Karpas-422 (cell line): ENCODE measurements around the gene CNTN1. TPM values are rescaled to one million over a fixed set of nuclear protein-coding genes. Genes with fewer than 3 reads are reported as not detected.
"Not testable (repeated sequence)": the region's sequence is repeated elsewhere in the genome, so short reads cannot be mapped to it uniquely, and the experiment has no call there.

Experiments used
- DNase-seq: peaks from one replicate; pipeline ENCODE4 v3.0.0-alpha.2; 2015
- H2AFZ ChIP-seq: fragments of 200-600 bp; sonication (generic); 2 replicates; pipeline ENCODE4 v1.6.1; 2014; ENCODE audit warnings: antibody characterized with exemption, low read length, mixed read lengths
- H3K27ac ChIP-seq: fragments of 200-600 bp; sonication (generic); 2 replicates; pipeline ENCODE4 v1.5.1; 2014; ENCODE audit warnings: mild to moderate bottlenecking, low read length, moderate library complexity
- H3K27me3 ChIP-seq: fragments of 200-600 bp; sonication (generic); 2 replicates; pipeline ENCODE4 v1.6.1; 2014; ENCODE audit warnings: low read length, mixed read lengths
- H3K36me3 ChIP-seq: fragments of 200-600 bp; sonication (generic); 2 replicates; pipeline ENCODE4 v1.6.1; 2014; ENCODE audit warnings: low read length, mixed read lengths; ENCODE audit not compliant: insufficient read depth
- H3K4me1 ChIP-seq: fragments of 200-600 bp; sonication (generic); 2 replicates; pipeline ENCODE4 v1.6.1; 2014; ENCODE audit warnings: mild to moderate bottlenecking, low read length, mixed read lengths
- H3K4me2 ChIP-seq: fragments of 200-600 bp; sonication (generic); 2 replicates; pipeline ENCODE4 v1.6.1; 2014; ENCODE audit warnings: low read length, low read depth, mild to moderate bottlenecking; ENCODE audit not compliant: poor library complexity, severe bottlenecking
- H3K4me3 ChIP-seq: fragments of 200-600 bp; sonication (generic); 2 replicates; pipeline ENCODE4 v1.5.1; 2014; ENCODE audit warnings: mild to moderate bottlenecking, antibody characterized with exemption, low read length, mixed read lengths
- H3K79me2 ChIP-seq: fragments of 200-600 bp; sonication (generic); 2 replicates; pipeline ENCODE4 v1.6.1; 2014; ENCODE audit warnings: mild to moderate bottlenecking, low read length, mixed read lengths
- H3K9ac ChIP-seq: fragments of 200-600 bp; sonication (generic); 2 replicates; pipeline ENCODE4 v1.6.0; 2014; ENCODE audit warnings: low read length
- H3K9me2 ChIP-seq: fragments of 200-600 bp; sonication (generic), shearing (Covaris generic); replicated peaks from 2 replicates; pipeline ENCODE4 v1.6.0; 2014; ENCODE audit warnings: mild to moderate bottlenecking, low read length, moderate library complexity; ENCODE audit not compliant: insufficient read depth
- H3K9me3 ChIP-seq: fragments of 300-700, 200-600 bp; sonication (generic); 2 replicates; pipeline ENCODE4 v1.6.1; 2014; ENCODE audit warnings: low read length, mixed read lengths
- H4K20me1 ChIP-seq: fragments of 200-600 bp; sonication (generic); 2 replicates; pipeline ENCODE4 v1.6.1; 2014; ENCODE audit warnings: mild to moderate bottlenecking, antibody characterized with exemption, low read length, low read depth; ENCODE audit not compliant: insufficient read depth
- total RNA-seq: library from RNA; depleted of rRNA; stranded (reverse); fragments of >200 nt; shearing (Covaris generic); gene quantifications from 2 replicates; pipeline ENCODE4 v1.2.3, GENCODE V29; 2014; ENCODE audit warnings: low replicate concordance

CNTN1 gene
- total RNA-seq, 1 experiment from 2014 or later: not detected

DNA sequence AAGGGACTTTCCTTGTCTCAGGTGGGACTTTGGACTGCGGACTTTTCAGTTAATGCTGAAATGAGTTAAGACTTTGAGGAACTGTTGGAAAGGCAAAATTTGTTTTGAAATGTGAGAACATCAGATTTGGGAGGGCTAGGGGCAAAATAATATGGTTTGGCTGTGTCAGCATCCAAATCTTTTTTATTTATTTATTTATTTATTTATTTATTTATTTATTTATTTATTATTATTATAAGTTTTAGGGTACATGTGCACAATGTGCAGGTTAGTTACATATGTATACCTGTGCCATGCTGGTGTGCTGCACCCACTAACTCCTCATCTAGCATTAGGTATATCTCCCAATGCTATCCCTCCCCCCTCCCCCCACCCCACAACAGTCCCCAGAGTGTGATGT, 389.0 kb downstream of the CNTN1 start:
- not testable (repeated sequence) for H4K20me1 ChIP-seq, H3K27ac ChIP-seq, H2AFZ ChIP-seq, H3K9me2 ChIP-seq, H3K36me3 ChIP-seq, H3K9ac ChIP-seq, H3K4me3 ChIP-seq, H3K79me2 ChIP-seq, H3K9me3 ChIP-seq, H3K27me3 ChIP-seq, DNase-seq, H3K4me1 ChIP-seq, H3K4me2 ChIP-seq

DNA sequence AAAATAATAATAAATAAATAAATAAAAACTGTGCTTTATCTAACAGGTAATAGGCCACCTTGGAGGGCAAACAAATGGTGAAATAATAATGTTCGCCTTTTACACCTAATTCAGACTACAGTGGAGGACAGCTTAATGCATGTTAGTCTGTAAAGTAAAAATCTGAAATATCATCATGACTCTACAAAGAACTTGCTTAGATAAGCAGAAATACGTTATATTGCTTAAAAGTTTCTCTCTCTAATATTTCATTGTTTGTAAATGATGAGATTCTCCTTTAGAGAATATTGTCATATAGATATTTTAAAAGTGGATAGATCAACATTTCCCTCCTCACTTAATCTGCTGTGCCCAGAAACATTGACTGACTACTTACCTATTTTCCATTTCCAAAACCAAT, 397.2 kb downstream of the CNTN1 start:
- Histone ChIP-seq H3K4me2 (no peak overlapping the region), H3K4me3 (no peak overlapping the region), H3K4me1 (no peaks in the 10 kb centered on the region), H3K79me2 (no peaks in the 10 kb centered on the region), H3K27ac (no peak overlapping the region), H3K9ac (no peak overlapping the region), H3K36me3 (no peaks in the 10 kb centered on the region), H2AFZ (no peak overlapping the region), H4K20me1 (no peaks in the 10 kb centered on the region), H3K27me3 (no peaks in the 10 kb centered on the region), H3K9me3 (no peaks in the 10 kb centered on the region; the same call in 1 of the 2 replicates), H3K9me2 (no peaks in the 10 kb centered on the region)
- DNase-seq: no peak

DNA sequence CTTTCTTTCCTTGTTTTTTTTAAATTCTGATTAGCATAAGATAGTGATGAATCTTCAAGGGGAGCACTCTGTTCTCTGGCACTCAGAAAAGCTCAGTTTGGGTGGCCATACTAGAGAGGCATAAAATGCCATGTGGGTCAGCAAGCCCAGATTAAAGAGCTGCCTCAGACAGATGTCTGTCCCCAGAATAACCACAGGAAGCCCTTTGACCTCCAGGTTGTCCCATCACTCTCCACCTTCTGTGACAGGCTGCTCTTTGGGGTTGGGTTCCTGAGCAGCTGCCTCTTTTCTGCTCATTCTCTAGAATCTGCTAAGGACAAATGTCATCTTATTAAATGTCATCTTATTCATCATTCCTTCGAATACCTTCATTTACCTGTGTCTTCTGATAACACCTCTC, 399.9 kb downstream of the CNTN1 start:
- Histone ChIP-seq H3K9me2 (no peaks in the 10 kb centered on the region), H3K9ac (no peak overlapping the region), H3K4me1 (no peaks in the 10 kb centered on the region), H3K36me3 (no peaks in the 10 kb centered on the region), H3K27me3 (no peaks in the 10 kb centered on the region), H3K9me3 (no peaks in the 10 kb centered on the region; the same call in 1 of the 2 replicates), H3K27ac (no peak overlapping the region), H3K4me3 (no peak overlapping the region), H3K4me2 (no peak overlapping the region), H3K79me2 (no peaks in the 10 kb centered on the region), H2AFZ (no peak overlapping the region), H4K20me1 (no peaks in the 10 kb centered on the region)
- DNase-seq: no peak

DNA sequence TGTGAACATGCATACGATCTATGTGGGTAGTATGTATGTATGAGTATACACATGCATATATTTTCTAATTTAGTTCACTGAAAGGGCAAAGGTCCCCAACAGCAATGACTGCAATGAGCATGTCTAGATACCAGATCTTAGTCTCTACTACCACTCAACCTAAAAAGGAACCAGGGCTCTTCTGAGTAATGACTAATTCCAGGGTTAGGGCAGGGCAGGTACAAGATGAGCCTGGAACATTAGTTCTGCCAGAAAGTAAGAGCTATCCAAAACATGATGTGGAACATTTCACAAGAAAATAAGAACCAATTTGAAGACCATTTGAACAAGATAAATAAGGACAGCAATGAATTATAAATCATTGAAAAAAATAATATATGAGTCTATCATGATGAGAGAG, 404.6 kb downstream of the CNTN1 start:
- no peak overlapping the region for H3K27ac ChIP-seq
- H3K79me2 ChIP-seq: no peaks in the 10 kb centered on the region
- H3K9me3 ChIP-seq: no peaks in the 10 kb centered on the region; the same call in 1 of the 2 replicates
- no peaks in the 10 kb centered on the region for H4K20me1 ChIP-seq
- no peak overlapping the region for H3K9ac ChIP-seq
- H3K4me1 ChIP-seq: 0 out of 2 replicates have a peak, but pooled peaks cover 3% of the 10 kb centered on the region
- no peak overlapping the region for H3K4me2 ChIP-seq
- DNase-seq: no peak
- no peaks in the 10 kb centered on the region for H3K9me2 ChIP-seq
- no peaks in the 10 kb centered on the region for H3K27me3 ChIP-seq
- H3K4me3 ChIP-seq: no peak overlapping the region
- no peak overlapping the region for H2AFZ ChIP-seq
- H3K36me3 ChIP-seq: no peaks in the 10 kb centered on the region

DNA sequence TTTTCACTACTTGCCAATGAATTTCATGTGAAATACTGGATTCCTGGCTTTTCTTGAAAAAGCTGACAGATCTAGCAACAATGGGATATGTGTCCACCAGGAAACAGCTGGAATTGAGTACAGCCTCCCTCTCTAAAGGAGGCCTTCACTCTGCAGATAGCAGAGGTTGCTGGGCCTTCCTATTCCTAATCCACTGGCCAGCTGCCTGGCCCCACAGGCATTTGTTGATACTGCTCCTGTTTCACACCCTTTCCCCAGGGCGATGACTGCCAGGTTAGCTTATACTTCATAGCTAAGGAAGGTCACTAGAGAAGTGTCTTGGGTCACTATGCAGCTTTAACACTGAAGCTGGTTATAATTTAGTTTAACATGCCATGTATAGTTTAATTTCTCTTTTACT, 408.3 kb downstream of the CNTN1 start:
- Histone ChIP-seq H3K4me3 (no peak overlapping the region), H3K9ac (no peak overlapping the region), H3K36me3 (no peaks in the 10 kb centered on the region), H3K9me2 (no peaks in the 10 kb centered on the region), H4K20me1 (no peaks in the 10 kb centered on the region), H3K9me3 (no peaks in the 10 kb centered on the region), H3K27ac (no peak overlapping the region), H3K4me1 (peaks cover 9% of the 10 kb centered on the region), H2AFZ (no peak overlapping the region; the same call in 1 of the 2 replicates), H3K27me3 (no peaks in the 10 kb centered on the region), H3K4me2 (no peak overlapping the region), H3K79me2 (no peaks in the 10 kb centered on the region)
- no peak for DNase-seq

DNA sequence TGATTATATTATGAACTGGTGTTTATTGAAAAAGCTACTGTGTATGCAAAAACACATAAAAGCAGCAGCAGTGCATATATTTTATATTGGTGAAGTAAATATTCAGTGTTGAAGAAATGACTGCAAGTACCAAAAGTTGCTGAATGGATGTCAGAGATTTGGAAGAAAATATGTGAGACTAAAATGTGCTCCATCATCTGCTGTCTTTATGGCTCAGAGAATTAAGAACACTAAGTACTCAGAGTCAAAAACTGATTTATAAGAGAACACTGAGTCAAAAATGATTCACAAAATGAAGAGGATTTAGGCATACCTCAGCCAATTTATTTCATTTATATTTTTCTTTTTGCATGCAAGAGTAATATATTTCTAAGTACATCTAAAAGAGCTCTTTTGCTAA, 409.6 kb downstream of the CNTN1 start:
- Histone ChIP-seq H2AFZ (no peak overlapping the region), H3K4me2 (no peak overlapping the region), H3K4me3 (no peak overlapping the region), H3K9me2 (no peaks in the 10 kb centered on the region), H3K27me3 (no peaks in the 10 kb centered on the region), H3K9me3 (no peaks in the 10 kb centered on the region), H3K4me1 (peaks cover 9% of the 10 kb centered on the region), H3K27ac (no peak overlapping the region), H4K20me1 (no peaks in the 10 kb centered on the region), H3K79me2 (no peaks in the 10 kb centered on the region), H3K36me3 (no peaks in the 10 kb centered on the region), H3K9ac (no peak overlapping the region)
- no peak for DNase-seq

DNA sequence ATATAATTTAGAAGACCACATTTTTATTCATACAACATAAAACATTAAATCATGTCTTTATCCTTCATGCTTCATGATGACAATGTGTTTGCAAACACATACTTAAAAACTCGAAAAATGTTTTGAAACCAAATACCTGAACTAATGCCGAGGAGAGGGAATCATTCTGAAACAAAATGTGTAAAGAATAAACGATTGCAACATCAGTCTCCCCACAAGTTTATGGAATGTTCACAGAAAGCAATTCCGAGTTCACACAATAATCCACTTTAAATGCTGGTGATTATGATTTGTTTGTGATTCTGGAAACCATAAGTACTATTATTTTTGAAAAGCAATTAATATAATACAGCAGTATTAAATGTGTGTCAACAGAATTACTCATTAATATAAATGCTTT, 411.4 kb downstream of the CNTN1 start:
- H3K4me1 ChIP-seq: peaks cover 6% of the 10 kb centered on the region
- H3K4me2 ChIP-seq: no peak overlapping the region
- H3K9me3 ChIP-seq: no peaks in the 10 kb centered on the region
- no peaks in the 10 kb centered on the region for H3K27me3 ChIP-seq
- H2AFZ ChIP-seq: 0 out of 2 replicates have a peak overlapping the region, but pooled peaks have one; percentile 44
- no peak overlapping the region for H3K4me3 ChIP-seq
- no peaks in the 10 kb centered on the region for H3K36me3 ChIP-seq
- no peaks in the 10 kb centered on the region for H4K20me1 ChIP-seq
- H3K9me2 ChIP-seq: no peaks in the 10 kb centered on the region
- H3K27ac ChIP-seq: no peak overlapping the region
- H3K79me2 ChIP-seq: no peaks in the 10 kb centered on the region
- DNase-seq: no peak
- H3K9ac ChIP-seq: no peak overlapping the region

DNA sequence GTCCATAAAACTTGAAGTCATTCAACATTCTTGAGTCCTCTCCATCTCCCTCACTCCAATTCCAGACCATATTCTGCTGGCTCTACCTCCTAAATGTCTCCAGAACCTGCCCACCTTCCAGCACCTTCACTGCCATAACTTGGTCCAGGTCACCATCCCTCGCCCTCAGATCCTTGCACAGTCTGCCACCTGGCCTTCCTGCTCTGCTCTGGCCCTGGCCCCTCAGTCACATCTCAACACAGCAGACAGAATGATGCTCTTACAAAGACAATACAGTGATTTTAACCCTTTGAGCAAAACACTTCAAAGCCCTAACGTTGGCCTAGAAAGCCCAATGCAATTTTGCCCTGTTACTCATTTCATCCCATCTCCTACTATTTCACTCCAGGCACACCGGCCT, 414.1 kb downstream of the CNTN1 start:
- H3K9me2 ChIP-seq: no peaks in the 10 kb centered on the region
- H2AFZ ChIP-seq: peak overlapping the region; percentile 12; the same call in 1 of the 2 replicates
- H3K27ac ChIP-seq: no peak overlapping the region
- no peaks in the 10 kb centered on the region for H3K9me3 ChIP-seq
- no peak for DNase-seq
- no peak overlapping the region for H3K9ac ChIP-seq
- H3K4me2 ChIP-seq: no peak overlapping the region
- H3K4me1 ChIP-seq: peaks cover 6% of the 10 kb centered on the region
- H4K20me1 ChIP-seq: no peaks in the 10 kb centered on the region
- no peaks in the 10 kb centered on the region for H3K27me3 ChIP-seq
- H3K79me2 ChIP-seq: no peaks in the 10 kb centered on the region
- no peaks in the 10 kb centered on the region for H3K36me3 ChIP-seq
- H3K4me3 ChIP-seq: no peak overlapping the region

DNA sequence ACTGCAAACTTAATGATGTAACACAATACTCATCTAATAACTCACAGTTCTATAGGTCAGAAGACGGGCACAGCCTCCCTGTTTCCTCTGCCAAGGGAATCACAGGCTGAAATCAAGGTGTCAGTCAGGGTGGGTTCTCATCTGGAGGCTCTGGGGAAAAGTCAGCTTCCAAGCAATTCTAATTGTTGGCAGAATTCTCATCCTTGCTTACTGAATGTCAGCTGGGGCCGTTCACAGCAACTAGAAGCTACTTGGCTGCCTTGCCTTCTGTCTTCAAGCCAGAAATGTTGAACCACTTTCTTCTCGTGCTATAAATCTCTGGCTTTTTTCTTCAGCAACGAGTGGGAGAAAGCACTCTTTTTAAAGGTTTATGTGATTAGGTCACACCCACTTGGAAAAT, 415.8 kb downstream of the CNTN1 start:
- Histone ChIP-seq H3K4me1 (peaks cover under 1% of the 10 kb centered on the region; the same call in 1 of the 2 replicates), H3K4me2 (no peak overlapping the region)
- DNase-seq: no peak

More for the DNA sequence above, 415.8 kb downstream of the CNTN1 start:
- Histone ChIP-seq H3K9me2 (no peaks in the 10 kb centered on the region), H2AFZ (no peak overlapping the region), H3K9me3 (no peaks in the 10 kb centered on the region), H3K9ac (no peak overlapping the region), H3K27me3 (no peaks in the 10 kb centered on the region), H4K20me1 (no peaks in the 10 kb centered on the region), H3K27ac (no peak overlapping the region), H3K36me3 (no peaks in the 10 kb centered on the region), H3K79me2 (no peaks in the 10 kb centered on the region), H3K4me3 (no peak overlapping the region)
